ENCODE measurements around the gene CUX1. TPM values are rescaled to one million over a fixed set of nuclear protein-coding genes. Genes with fewer than 3 reads are reported as not detected.

Gene CUX1
- total RNA-seq, 4 donors from 2014 or later = 58.2 to 295 (median 76.9) TPM

DNA sequence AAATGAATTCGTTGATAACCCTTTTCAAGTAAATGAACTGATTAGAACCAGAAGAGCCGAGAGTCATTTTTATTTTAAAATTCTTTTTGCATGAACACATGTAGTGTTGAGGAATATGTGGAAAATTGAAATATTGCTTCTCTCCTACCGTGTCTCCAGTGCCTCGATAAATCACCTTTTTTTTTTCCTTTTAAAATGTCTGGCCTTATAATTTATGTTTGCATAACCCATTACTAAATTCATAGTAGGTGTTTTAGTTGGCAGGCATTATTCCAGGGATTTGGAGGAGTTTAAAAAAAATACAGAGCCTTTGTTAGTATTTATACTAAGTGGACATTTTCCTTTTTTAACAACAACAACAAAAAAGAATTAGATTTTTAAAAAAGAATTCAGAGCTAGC, 115.6 kb downstream of the CUX1 start:
- no peak for DNase-seq
- no peak for TF ChIP-seq POLR2A (IDR thresholded peaks at IDR 0.05)
- TF ChIP-seq, protein P1, sequence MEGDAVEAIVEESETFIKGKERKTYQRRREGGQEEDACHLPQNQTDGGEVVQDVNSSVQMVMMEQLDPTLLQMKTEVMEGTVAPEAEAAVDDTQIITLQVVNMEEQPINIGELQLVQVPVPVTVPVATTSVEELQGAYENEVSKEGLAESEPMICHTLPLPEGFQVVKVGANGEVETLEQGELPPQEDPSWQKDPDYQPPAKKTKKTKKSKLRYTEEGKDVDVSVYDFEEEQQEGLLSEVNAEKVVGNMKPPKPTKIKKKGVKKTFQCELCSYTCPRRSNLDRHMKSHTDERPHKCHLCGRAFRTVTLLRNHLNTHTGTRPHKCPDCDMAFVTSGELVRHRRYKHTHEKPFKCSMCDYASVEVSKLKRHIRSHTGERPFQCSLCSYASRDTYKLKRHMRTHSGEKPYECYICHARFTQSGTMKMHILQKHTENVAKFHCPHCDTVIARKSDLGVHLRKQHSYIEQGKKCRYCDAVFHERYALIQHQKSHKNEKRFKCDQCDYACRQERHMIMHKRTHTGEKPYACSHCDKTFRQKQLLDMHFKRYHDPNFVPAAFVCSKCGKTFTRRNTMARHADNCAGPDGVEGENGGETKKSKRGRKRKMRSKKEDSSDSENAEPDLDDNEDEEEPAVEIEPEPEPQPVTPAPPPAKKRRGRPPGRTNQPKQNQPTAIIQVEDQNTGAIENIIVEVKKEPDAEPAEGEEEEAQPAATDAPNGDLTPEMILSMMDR (IDR thresholded peaks at IDR 0.05) = no peak
- H3K4me3 ChIP-seq = no peak overlapping the region
- H3K27me3 ChIP-seq = no peaks in the 10 kb centered on the region
- H3K36me3 ChIP-seq = no peaks in the 10 kb centered on the region
- H3K9me3 ChIP-seq = no peaks in the 10 kb centered on the region
- H3K27ac ChIP-seq = peak overlapping the region; percentile 83 to 95
- peaks cover 0 to 5% of the 10 kb centered on the region in 2 donors for H3K4me1 ChIP-seq
- intact Hi-C loops (cut with DNase I; ENCODE audit: low total_unique reads) = no loop called here

DNA sequence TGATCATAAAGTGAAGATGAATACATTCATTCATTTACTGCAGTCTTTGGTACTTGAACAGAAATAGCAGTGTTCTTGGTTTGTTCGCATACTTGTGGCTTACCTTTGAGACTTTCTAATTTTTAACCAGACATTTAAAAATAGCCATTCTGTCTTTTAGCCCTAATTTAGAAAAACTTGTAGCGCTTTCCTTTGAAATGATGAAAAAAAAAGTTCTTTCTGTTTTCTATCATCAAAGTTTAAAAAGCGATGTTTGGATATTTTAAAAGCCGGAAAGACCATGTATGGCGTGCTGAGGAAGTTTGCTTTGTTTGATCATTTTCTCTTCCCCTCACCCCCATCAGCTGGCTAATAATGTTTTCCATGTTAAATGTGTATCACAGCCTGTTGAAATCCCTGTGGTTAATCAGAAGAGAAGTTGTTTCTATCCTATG, 116.3 kb downstream of the CUX1 start:
- Histone ChIP-seq H3K9me3 (no peaks in the 10 kb centered on the region), H3K27me3 (no peaks in the 10 kb centered on the region), H3K4me3 (no peak overlapping the region), H3K4me1 (peaks cover 0 to 5% of the 10 kb centered on the region in 2 donors), H3K27ac (peak overlapping the region; percentile 83 to 95), H3K36me3 (no peaks in the 10 kb centered on the region)
- DNase-seq = no peak
- intact Hi-C loops (cut with DNase I; ENCODE audit: low total_unique reads) = no loop called here
- TF ChIP-seq, protein P1 (IDR thresholded peaks at IDR 0.05) = no peak
- TF ChIP-seq POLR2A (IDR thresholded peaks at IDR 0.05) = no peak

DNA sequence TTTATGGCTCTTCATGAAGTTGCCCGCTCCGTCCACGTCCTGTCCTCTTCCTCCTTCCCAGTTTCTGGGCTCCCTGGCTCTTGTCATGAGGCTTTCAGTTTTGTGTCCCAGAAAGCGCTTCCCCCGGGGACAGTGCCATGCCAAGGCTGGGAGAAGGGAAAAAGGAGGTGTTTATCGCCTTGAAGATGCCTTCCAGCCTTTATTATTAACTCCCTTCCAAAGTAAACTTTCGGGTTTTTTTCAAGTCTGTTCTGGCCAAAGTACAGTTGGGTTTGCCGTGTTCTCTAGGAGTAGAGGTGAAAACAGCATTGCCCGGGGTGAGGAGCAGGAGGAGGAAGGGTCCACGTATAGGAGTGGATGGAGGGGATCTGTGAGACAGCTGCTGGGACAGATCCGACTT, 117.2 kb downstream of the CUX1 start:
- H3K4me1 ChIP-seq = peaks cover 0 to 5% of the 10 kb centered on the region in 2 donors
- intact Hi-C loops (cut with DNase I; ENCODE audit: low total_unique reads) = no loop called here
- H3K9me3 ChIP-seq = no peaks in the 10 kb centered on the region
- no peak overlapping the region for H3K4me3 ChIP-seq
- TF ChIP-seq POLR2A (IDR thresholded peaks at IDR 0.05) = no peak
- TF ChIP-seq, protein P1 (IDR thresholded peaks at IDR 0.05) = no peak
- H3K27me3 ChIP-seq = no peaks in the 10 kb centered on the region
- peak overlapping the region; percentile 83 to 95 for H3K27ac ChIP-seq
- DNase-seq = no peak
- no peaks in the 10 kb centered on the region for H3K36me3 ChIP-seq

DNA sequence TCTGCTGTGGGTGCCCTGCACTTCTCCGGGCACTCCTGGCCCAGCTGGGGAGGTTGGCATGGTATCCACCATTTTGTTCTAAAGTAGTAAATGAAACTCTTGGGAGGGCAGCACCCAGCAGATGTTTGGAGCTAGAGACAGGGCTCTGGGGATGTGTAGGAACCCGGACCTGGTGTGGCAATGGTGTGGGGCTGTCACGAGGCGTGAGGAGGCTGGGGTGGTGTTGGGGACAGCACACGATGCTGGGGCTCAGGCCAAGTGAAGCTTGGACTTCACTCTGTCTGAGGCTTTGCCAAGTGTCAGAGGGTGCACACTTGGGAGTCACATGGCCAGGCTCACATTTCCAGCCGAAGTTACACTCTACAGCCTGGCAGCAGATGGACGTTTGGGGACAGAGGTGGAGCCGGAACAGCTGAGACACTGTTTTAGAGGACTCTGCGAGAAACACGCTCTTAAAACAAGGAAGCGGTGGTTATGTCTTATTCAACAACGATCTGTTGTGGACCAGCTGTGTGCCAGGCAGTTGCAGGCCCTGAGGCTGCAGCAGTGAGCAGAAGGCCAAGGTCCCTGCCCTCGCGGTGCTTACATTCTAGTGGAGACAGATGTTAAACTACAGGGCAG, 118.2 kb downstream of the CUX1 start:
- TF ChIP-seq POLR2A (IDR thresholded peaks at IDR 0.05) = no peak
- TF ChIP-seq, protein P1 (IDR thresholded peaks at IDR 0.05) = no peak
- Histone ChIP-seq H3K4me1 (peaks cover 0 to 7% of the 10 kb centered on the region in 2 donors), H3K27ac (peak overlapping the region; percentile 83 to 95), H3K27me3 (no peaks in the 10 kb centered on the region), H3K9me3 (no peaks in the 10 kb centered on the region), H3K4me3 (no peak overlapping the region), H3K36me3 (no peaks in the 10 kb centered on the region)
- DNase-seq = no peak
- intact Hi-C loops (cut with DNase I; ENCODE audit: low total_unique reads) = no loop called here

DNA sequence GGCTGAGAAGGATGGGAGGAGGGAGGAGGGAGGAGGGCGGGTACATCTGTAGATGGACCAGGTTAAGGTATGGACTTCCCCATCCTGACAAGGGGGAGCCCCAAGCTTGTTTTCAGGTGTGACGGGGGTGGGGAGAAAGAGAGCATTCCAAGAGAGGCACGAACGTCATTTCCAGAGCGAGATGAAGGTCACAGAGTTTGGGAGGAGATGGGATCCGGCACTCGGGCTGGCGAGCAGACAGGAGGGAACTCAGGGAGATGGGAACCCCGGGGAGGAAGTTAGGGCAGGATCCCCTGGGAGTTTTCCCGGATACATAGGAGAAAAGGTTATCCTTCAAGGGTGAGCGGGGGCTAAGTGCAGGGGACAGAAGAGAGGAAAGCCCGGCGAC, 118.8 kb downstream of the CUX1 start:
- H3K4me1 ChIP-seq = peaks cover 0 to 12% of the 10 kb centered on the region in 2 donors

More for the DNA sequence above, 118.8 kb downstream of the CUX1 start:
- intact Hi-C loops (cut with DNase I; ENCODE audit: low total_unique reads) = no loop called here
- TF ChIP-seq POLR2A (IDR thresholded peaks at IDR 0.05) = no peak
- TF ChIP-seq, protein P1 (IDR thresholded peaks at IDR 0.05) = no peak
- Histone ChIP-seq H3K4me3 (peak overlapping the region; percentile 9 to 27), H3K27me3 (no peaks in the 10 kb centered on the region), H3K27ac (peak overlapping the region; percentile 83 to 95), H3K36me3 (no peaks in the 10 kb centered on the region), H3K9me3 (no peaks in the 10 kb centered on the region)
- no peak for DNase-seq

Data from uterus (tissue), 4 donors.